Endodermal cell (in vitro differentiated cells): ENCODE results near the gene RWDD2A. TPM values are rescaled to one million over a fixed set of nuclear protein-coding genes. Genes with fewer than 3 reads are reported as not detected.

Source experiments
- DNase-seq: peaks from one replicate; pipeline ENCODE4 v3.0.0-alpha.2; 2017
- H3K27ac ChIP-seq: 2 replicates; pipeline ENCODE4 v1.5.1; 2013; ENCODE audit warnings: mild to moderate bottlenecking, low read depth, low read length, moderate library complexity
- H3K27me3 ChIP-seq: 2 replicates; pipeline ENCODE4 v1.6.1; 2013; ENCODE audit warnings: mild to moderate bottlenecking, low read length, moderate library complexity; ENCODE audit not compliant: insufficient read depth, control insufficient read depth, poor library complexity, severe bottlenecking
- H3K36me3 ChIP-seq: 2 replicates; pipeline ENCODE4 v1.7.0; 2013; ENCODE audit warnings: mild to moderate bottlenecking, low read length, moderate library complexity; ENCODE audit not compliant: control insufficient read depth, insufficient read depth
- H3K4me1 ChIP-seq: one replicate; pipeline ENCODE4 v1.7.0; 2013; ENCODE audit warnings: low read length; ENCODE audit not compliant: control insufficient read depth, insufficient read depth
- H3K4me3 ChIP-seq: 2 replicates; pipeline ENCODE4 v1.5.1; 2013; ENCODE audit warnings: mild to moderate bottlenecking, low read length, moderate library complexity
- H3K9ac ChIP-seq: 2 replicates; pipeline ENCODE4 v1.6.1; 2013; ENCODE audit warnings: mild to moderate bottlenecking, low read length, moderate library complexity; ENCODE audit not compliant: poor library complexity, severe bottlenecking; ENCODE audit errors: extremely low read depth
- H3K9me3 ChIP-seq: 2 replicates; pipeline ENCODE4 v1.6.1; 2013; ENCODE audit warnings: mild to moderate bottlenecking, low read length, moderate library complexity; ENCODE audit not compliant: control insufficient read depth
- H3K27ac Mint-ChIP-seq: 2 replicates; pipeline ENCODE4 v1.8.0; 2020; ENCODE audit warnings: mixed read lengths
- H3K27me3 Mint-ChIP-seq: 2 replicates; pipeline ENCODE4 v1.8.0; 2021; ENCODE audit warnings: mild to moderate bottlenecking, mixed read lengths; ENCODE audit not compliant: insufficient read depth
- H3K36me3 Mint-ChIP-seq: 2 replicates; pipeline ENCODE4 v1.8.0; 2020; ENCODE audit warnings: low read depth, mixed read lengths
- H3K4me1 Mint-ChIP-seq: 2 replicates; pipeline ENCODE4 v1.8.0; 2020; ENCODE audit warnings: mixed read lengths
- H3K4me3 Mint-ChIP-seq: 2 replicates; pipeline ENCODE4 v1.8.0; 2020; ENCODE audit warnings: mild to moderate bottlenecking, moderate library complexity, mixed read lengths
- H3K9me3 Mint-ChIP-seq: 2 replicates; pipeline ENCODE4 v1.8.0; 2020; ENCODE audit warnings: mild to moderate bottlenecking, mixed read lengths
- WGBS, 2 experiments: methylation state at CpG; one replicate each; pipeline versions ENCODE4 v1.1.5 to v1.1.7; 2013; ENCODE audit warnings: missing lambda C conversion rate in 2 of 2, mixed read lengths in 1 of 2; ENCODE audit not compliant: insufficient coverage in 1 of 2, insufficient read length in 1 of 2; 5-methylcytosine and 5-hydroxymethylcytosine counted together
- total RNA-seq, 2 donors: library from RNA; stranded (reverse); fragmentation: NEBNext Ultra II Directional in 1 of 2; extraction: Animal tissue kit (Norgen Biotek cat#: 25700) in 1 of 2; gene quantifications; 2 replicates in 1 of 2; 3 replicates in 1 of 2; pipeline ENCODE4 v1.2.1, GENCODE V29; 2021
- TF ChIP-seq, protein P1 (sequence below): fragments of 200-600 bp; sonication (generic); conservative IDR thresholded peaks from 2 replicates; pipeline ENCODE4 v1.5.0; 2021; ENCODE audit warnings: antibody characterized with exemption, mild to moderate bottlenecking

Gene RWDD2A
- total RNA-seq, 2 donors from 2014 or later: 6.0 to 8.1 TPM

DNA sequence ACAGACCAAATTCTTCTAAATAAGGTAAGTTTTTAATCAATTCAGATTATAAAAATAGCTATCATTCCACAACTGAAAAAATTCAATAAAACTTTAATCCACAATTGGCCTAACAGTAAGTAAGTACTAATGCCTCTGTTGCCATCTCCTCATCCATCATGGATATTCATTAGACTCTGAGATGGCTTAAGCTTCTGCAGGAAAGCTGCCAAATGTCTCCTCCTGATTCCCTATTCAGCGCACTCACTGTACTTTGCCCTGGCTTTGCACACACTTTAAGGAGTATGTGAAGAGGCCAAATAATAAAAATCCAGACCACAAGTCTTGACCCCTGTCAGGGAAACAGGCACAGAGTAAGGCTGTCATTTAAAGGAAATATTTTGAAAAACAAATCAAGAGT is 23.6 kb upstream of the RWDD2A start:
- Histone ChIP-seq H3K4me1 (no peaks in the 10 kb centered on the region), H3K9ac (no peak overlapping the region), H3K9me3 (no peaks in the 10 kb centered on the region), H3K4me3 (no peak overlapping the region), H3K27ac (no peak overlapping the region), H3K36me3 (peaks cover 95% of the 10 kb centered on the region), H3K27me3 (no peaks in the 10 kb centered on the region)
- WGBS, 2 experiments: 100% methylated on average over 1 of the region's 1 CpG; no CpG with 5 or more reads in 1 of the 2 experiments
- TF ChIP-seq, protein P1, sequence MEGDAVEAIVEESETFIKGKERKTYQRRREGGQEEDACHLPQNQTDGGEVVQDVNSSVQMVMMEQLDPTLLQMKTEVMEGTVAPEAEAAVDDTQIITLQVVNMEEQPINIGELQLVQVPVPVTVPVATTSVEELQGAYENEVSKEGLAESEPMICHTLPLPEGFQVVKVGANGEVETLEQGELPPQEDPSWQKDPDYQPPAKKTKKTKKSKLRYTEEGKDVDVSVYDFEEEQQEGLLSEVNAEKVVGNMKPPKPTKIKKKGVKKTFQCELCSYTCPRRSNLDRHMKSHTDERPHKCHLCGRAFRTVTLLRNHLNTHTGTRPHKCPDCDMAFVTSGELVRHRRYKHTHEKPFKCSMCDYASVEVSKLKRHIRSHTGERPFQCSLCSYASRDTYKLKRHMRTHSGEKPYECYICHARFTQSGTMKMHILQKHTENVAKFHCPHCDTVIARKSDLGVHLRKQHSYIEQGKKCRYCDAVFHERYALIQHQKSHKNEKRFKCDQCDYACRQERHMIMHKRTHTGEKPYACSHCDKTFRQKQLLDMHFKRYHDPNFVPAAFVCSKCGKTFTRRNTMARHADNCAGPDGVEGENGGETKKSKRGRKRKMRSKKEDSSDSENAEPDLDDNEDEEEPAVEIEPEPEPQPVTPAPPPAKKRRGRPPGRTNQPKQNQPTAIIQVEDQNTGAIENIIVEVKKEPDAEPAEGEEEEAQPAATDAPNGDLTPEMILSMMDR: no peak
- H3K9me3 Mint-ChIP-seq: no peaks in the 10 kb centered on the region
- DNase-seq: no peak
- H3K27me3 Mint-ChIP-seq: no peaks in the 10 kb centered on the region
- peaks cover 73% of the 10 kb centered on the region for H3K36me3 Mint-ChIP-seq
- H3K4me1 Mint-ChIP-seq: no peaks in the 10 kb centered on the region
- no peak overlapping the region for H3K27ac Mint-ChIP-seq
- H3K4me3 Mint-ChIP-seq: no peak overlapping the region

DNA sequence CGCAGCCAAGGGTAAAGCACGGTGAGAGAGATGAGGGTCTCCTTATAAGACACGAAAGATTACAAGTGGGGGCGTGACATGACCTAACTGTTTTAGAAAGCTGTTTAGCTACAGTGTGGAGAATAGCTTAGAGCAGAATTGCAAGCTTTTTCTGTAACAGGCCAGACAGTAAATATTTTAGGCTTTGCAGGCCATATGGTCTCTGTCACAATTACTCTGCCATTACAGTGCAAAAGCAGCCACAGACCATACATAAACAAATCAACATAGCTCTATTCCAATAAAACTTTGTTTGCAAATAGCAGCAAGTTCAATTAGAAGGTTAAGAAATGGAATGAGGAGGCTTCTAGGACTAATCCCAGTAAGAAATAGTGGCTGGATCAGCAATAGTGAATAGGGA is 16.9 kb upstream of the RWDD2A start:
- no peak overlapping the region for H3K27ac Mint-ChIP-seq
- no peak overlapping the region for H3K4me3 Mint-ChIP-seq
- Histone ChIP-seq H3K4me1 (no peaks in the 10 kb centered on the region), H3K4me3 (no peak overlapping the region), H3K27ac (no peak overlapping the region), H3K27me3 (no peaks in the 10 kb centered on the region), H3K9me3 (no peaks in the 10 kb centered on the region), H3K9ac (no peak overlapping the region), H3K36me3 (peaks cover 94% of the 10 kb centered on the region)
- no peak for DNase-seq
- H3K27me3 Mint-ChIP-seq: no peaks in the 10 kb centered on the region
- H3K36me3 Mint-ChIP-seq: peaks cover 66% of the 10 kb centered on the region
- no peaks in the 10 kb centered on the region for H3K4me1 Mint-ChIP-seq
- H3K9me3 Mint-ChIP-seq: no peaks in the 10 kb centered on the region
- 92 to 95% methylated on average over 4 of the region's 4 CpGs for WGBS, 2 experiments
- TF ChIP-seq, protein P1: no peak

DNA sequence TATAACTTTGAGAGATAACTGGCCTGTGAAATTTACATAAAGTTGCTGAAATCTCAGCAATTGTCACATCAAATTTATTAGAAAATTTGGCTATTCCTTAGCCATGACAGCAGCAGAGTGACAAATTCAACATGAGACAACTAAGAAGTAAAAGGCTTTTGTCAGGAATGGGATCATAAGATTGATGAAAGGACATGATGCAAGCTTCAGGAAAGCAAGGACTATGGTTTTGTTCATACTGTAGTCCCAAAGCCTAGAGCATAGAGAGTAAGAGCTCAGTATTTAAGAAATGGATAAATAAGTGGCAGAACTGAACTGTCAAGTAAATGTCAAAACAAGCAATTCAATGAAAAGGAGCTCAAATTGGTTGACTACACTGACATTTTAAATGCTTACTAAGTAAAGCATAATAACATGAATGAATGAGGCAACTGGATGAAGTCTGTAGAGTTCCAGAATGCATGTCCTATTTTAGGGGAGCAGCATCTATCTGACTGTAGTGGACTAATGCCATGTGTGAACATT is 12.7 kb upstream of the RWDD2A start:
- TF ChIP-seq, protein P1: no peak
- Mint-ChIP-seq H3K27me3 (no peaks in the 10 kb centered on the region), H3K4me3 (no peak overlapping the region), H3K9me3 (no peaks in the 10 kb centered on the region), H3K4me1 (no peaks in the 10 kb centered on the region), H3K36me3 (peaks cover 62% of the 10 kb centered on the region), H3K27ac (no peak overlapping the region)
- Histone ChIP-seq H3K27ac (no peak overlapping the region), H3K4me3 (no peak overlapping the region), H3K36me3 (peaks cover 92% of the 10 kb centered on the region), H3K9ac (no peak overlapping the region), H3K27me3 (no peaks in the 10 kb centered on the region), H3K9me3 (no peaks in the 10 kb centered on the region), H3K4me1 (no peaks in the 10 kb centered on the region)
- no peak for DNase-seq
